ENCODE results near the gene IQSEC1.

IQSEC1 gene

DNA sequence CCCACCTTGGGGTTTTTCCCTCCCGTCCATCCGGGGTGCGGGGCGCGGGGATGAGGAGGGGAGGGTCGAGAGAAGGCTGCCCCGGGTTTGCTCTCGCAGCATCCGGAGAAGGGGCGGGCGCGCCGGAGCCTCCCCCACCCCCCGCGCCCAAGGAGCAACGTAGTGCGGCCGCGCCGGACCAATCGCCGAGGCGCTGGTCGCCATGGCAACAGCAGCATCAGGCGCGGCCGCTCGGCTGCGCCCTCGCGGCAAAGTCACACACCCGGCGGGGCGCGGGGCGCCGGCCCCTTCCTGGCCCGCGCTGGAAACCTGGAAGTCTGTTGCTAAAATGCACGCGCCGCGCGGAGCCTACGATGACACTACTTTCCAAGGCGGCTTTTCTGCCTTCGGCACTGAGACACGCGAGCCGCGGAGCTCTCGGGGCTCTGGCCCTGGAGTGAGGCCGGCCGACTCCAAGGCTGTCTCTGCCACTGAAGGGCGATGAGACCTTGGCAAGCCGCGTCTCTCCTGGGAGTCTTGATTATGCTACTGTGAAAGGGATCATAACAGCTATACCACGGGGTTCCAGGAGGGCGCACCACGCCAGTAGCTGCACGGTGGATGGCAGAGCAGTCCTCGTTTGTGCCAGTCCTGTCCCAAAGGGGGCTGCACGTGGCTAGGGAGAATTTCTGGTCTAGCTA lies at the start of gene IQSEC1:
Gene IQSEC1, minus strand, starts transcription at position 104 of the 680 bp plus-strand sequence. CDS start 415 bp downstream, outside the sequence.
- peak; percentile 38 for DNase-seq

DNA sequence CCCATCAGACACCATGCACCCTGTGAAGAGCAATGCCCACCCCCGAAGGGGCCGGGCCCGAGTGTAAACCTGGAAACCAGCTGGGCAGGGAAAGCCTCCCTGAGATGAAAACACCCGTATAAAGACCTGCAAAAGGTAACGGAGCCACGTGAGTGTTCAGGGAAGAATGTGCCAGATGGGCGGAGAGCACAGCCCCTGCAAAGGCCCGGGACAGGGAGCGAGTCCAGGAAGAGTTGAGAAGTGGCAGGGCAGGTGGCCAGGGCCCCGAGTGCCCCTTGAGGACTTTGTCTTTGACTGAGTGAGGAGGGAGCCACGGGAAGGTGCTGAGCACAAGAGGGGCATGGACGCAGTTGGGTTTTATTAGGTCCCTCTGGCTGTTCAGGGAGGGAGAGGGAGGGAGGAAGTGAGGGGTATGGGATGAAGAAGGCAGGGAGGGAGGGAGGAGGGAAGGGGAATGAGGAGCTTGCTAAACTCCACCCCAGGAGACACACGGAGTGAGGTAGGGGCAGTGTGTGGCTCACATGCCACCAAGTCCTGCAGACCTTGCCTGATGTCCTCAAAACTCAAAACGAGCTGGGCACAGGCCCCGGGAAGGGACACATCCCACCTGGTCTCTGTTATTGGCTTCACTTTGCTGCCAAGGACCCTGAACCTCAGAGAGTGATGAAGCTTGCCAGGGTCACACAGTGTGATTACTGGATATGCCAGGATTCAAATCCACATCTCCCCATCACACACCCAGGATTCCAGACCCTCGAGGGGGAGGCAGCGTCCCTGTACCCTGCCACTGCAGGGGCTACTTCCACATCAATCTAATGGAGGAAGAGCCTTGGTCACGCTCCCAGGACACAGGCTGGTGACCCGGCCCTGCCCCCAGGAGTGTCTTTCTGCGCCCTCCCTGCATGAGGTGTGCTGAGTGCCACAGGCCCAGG lies 49.1 kb upstream of the IQSEC1 start:
- DNase-seq = no peak

DNA sequence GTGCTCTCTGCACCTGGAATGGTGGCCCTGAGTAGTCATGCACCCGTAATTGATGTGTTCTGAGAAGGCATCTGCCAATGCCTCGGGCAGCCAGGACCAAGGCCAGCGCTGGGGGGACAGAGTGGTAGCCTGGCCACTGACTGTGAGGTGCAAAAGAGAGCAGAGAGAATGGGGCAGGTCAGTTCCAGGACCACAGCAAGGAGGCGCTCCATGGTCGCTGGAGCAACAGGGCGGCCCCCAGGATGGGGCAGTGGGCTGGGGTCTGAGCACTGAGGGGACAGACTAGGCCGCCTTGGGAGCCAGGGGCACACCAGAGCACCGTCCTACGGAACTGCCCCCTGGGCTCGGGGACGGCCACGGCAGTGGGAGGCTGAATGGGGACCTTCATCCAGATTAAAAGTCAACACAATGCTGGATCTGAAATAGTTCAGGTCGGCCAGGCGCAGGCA lies 48.3 kb upstream of the IQSEC1 start:
- DNase-seq = no peak

DNA sequence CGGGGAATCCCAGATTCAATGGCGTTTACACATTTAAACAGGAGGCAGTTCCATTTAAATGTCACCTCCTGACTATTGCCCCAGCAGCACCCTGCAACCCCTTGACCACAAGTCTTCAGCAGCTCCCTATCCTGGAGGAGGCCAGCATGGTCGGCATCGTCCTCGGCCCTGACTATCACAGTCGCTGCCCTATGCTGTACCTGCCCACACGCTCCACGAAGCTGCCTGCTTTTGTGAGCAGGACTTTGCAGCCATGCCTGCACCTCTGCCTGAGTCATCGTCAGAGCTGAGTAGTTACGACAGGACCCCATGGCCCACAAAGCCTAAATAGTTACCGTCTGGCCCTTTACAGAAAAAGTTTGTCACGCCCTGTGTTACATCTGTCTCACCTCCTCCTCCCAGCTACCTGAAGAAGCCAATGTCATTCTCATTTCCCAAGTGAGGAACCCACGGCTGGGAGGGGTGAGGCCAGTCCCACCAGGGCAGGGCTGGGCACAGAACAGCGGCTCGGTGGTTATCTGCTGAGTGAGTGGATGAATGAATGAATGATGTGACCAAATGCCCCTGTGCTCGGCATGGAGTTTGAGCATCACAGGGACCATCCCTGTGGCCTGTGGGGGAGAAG lies 47.8 kb upstream of the IQSEC1 start:
- no peak for DNase-seq

DNA sequence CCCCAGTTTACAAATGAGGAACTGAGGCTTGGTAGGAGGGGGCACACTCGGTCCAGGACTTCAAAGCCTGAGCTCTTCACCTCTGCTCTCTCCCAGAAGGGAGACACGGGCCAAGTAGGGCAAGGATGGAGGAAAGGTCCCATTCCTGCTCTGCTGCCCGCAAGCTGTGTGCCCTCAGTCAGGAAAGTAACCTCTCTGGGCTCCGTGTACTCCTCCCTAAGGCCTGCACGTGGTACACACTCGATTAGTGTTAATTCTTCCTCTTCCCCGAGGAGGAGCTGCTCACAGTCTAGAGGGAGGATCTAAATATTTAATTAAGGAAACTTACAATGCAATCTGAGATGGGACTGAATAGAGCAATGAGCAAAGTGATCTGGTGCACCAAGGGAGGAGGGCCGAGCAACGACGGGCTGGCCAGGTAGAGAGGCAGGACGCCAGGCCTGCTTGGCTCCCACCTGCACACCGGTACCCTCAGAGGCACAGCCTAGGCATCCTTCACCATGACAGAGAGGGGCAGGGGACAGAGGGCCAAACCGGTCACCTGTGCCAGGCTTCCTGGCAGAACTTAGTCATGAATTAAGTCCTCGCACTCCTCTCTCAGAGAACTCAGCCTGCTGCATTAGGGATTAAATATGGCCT lies 47.2 kb upstream of the IQSEC1 start:
- no peak for DNase-seq

DNA sequence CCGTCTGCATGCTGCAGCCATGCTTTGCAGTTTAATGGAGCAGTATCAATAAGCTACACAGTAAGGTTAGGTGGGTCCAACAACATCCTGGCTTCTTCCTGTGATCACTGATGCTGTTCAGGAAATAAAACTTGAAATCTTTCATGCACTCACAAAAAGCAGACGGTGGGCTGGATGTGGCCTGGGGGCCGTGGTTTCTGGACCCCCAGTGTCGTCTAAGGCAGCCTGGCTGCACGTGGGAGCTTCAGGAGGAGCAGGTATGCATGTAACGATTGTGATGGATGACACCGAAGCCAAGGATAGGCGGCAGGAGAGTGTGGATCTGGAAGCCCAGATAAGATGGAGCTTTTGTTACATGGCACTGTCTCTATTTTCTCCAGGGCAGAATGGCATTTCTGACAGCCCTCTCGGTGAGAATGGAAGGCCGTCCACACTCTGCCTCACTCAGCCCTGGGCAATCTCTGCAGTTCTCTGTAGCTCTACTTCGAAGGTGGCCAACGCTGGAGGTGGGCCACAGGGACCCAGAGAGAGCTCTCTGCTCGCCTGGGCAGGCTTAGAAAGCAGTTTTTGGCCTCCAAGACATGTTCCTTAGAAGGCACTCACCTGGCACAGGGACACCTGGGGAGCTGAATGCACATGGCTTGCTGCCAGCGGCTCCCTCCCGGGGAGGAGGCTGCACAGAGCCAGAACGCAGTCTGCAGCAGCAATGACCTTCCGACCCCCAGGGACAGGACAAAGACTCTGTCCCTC lies 46.4 kb upstream of the IQSEC1 start:
- peak; percentile 3 for DNase-seq

DNA sequence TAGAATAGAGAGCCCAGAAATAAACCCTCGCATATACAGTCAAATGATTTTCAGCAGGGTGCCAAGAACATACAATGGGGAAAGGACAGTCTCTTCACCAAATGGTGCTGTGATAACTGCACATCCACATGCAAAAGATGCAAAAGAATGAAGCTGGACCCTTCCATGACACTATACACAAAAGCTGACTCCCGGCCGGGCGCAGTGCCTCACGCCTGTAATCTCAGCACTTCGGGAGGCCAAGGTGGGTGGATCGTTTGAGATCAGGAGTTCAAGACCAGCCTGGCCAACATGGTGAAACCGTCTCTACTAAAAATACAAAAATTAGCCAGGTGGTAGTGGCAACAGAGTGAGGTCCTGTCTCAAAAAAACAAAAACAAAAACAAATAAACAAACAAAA lies 43.2 kb upstream of the IQSEC1 start:
- DNase-seq = no peak

DNA sequence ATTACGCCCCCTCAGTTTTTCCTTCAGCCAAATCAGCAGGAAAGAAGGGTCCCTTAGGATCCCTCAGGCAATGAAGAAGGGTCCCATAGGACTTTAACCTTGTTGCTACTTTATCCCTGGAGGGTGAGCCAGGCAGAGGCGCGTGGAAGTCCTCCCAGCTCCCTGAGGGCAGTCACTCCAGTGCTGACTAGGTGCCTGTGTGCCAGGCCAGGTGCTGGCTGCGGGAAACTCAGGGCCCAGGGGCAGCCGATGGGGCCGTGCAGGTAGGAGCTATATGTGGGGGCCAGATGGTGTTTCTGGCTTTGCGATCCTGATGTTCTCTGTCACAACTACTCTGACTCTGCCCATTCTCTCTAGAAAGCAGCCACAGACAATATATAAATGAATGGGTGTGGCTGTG lies 42.8 kb upstream of the IQSEC1 start:
- DNase-seq = no peak

DNA sequence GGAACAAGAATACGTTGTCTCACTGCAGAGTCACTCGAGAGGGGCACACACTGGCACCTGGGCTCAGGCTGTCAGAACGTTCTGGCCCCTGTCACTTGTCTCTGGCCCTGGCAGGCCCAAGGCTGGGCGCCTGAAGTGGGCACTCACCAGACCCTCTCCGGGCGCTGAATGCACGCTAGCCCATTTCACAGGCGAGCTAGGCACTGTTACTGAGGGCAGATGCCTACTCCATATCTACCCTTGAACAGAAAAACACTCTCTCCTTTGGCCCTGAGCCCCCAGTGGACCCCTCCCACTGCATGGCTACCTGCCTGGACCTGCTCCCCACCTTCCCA lies 42.3 kb upstream of the IQSEC1 start:
- no peak for DNase-seq

DNA sequence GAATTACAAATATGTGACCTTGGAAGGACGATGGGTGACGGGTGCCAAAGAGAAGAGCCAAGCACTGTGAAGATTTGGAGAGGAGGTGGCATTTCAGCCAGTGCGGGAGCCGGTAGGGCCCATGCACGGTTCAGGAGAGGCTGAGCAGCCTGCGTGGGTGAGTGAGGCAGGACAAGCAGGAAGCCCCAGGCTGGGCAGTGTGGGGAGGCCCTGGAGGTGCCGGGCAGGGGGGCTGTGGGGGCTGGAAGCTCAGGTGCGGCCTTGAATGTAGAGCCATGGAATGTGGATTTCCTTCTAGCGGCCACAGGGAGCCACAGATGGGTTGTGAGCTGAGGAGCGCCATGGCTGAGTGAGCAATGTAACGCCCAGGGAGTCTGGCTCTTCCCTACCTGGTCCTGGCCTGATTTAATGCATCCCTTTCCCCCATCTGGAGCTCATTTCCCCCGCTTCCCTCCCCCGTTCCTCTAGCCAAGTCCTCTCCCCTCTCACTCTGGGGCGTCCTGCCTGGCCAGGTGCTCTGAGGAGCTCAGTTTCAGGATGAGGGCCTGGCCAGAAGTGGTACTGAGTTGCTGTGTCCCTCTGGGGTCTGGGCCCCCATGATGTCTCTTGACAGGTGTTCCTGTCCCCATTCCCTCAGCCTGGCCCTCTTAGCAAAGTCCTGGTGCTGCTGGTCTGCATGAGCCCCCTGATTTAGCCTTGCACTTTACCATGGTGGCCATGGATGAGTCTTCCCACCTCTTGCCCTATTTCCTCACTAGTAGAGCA lies 41.8 kb upstream of the IQSEC1 start:
- peak; percentile 29 for DNase-seq

DNA sequence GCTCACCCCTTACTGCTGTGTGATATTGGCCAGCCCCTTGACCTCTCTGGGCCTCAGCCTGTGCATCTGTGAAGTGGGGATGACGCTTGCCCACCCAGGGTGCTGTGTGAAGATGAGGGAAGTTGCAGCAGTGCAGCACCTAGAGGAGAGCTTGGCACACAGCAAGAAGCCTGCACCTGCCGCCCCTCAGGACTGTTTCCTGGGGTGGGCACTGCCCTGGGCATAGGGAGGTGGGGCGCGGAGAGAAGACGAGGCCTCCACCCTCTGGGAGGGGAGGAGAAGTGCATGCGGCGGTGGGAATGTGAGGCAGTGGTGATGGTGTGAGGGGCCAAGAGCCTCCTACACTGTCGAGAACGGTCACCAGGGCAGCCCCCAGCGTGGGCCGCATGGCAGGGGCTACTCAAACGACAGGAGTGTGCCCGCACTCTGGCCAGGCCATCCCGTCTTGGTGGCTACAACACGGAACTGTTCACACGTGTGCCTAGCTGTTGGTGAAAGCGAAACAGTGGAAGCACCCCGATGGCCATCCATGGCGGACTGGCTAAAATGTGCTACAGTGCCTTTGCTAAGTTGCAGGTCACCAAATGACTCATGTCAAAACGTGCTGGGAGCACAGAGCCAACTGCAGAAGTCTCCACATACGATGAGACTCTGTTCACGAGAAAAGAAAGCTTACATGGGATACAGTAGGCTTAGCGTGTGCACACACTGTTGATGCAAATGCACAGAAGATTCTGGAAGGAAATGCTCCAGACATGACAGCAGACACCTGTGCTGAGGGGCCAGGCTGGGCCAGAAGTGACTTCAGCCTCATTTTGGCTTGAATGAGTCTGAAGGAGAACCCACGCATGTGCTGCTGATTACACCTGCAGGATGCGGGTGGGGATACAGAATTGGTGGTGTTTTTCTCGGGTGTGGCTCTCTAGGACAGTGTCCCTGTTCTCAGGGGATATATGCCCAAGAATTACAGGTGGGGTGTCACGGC lies 40.4 kb upstream of the IQSEC1 start:
- no peak for DNase-seq

DNA sequence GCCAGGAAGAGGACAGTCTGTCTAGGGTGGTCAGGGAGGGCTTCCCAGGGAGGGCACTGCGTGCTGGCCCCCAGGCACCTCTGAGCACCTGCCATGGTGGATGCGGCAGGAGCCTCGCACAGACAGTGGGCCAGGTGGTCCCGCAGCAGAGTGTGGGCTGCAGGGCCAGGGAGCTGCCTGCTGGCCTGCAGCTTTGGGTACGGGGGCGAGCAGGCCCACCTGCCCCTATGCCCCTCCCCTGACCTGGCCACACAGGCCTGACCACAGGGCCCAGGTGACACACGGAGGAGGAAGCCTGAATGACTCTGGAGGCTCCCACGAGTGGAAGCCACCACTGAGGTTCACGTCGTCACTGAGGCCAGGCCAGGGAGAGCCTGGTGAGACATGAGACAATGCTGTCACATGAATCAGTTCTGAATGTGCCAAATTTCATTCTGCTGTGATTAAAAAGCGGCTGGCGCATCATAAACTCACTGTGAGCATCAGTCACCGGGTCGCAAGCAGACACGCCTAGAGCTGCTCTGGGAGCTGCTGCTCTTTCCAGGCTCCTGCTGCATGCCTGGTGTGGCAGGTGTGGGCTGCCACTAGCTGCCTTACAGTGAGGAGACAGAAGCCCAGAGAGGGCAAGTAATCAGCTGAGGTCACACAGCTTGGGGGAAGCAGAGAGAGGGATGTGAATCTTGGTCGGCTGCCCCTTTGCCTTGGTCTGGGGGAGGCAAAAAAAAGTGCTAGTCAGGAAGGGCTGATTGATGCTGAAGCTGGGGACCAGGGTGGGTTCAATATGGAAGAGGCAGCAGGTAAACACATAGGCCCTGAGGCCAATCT lies 39.5 kb upstream of the IQSEC1 start:
- DNase-seq = peak; percentile 5

DNA sequence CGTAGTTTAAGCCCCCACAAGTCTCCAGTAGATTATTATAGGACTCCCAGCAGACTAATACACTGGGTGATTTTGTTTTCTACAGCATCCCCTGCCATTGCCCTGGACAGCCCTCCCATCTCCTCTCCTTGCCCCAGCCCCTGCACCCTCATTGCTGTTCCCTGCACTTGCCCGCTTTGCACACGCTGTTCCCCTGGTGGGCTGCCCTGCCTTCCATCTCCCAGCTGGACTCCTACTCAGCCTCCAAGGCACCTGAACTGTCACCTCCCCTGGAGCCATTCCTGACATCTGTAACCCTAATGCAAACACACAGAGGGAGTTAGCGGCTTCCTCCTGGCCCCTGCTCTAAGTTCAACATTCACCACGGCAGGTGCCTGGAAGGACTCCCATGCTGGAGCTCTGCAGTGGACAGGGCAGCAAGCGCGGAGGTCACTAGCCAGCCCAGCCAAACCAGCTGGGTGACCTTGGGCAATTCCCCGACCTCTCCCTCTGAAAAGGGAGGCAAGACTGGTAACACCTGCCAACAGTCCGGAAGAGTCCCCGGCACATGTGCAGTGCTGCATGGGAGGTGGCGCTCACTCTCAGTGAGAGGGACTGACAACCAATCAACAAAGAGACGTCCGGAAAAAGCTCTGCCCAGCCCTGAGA lies 38.8 kb upstream of the IQSEC1 start:
- DNase-seq = no peak

DNA sequence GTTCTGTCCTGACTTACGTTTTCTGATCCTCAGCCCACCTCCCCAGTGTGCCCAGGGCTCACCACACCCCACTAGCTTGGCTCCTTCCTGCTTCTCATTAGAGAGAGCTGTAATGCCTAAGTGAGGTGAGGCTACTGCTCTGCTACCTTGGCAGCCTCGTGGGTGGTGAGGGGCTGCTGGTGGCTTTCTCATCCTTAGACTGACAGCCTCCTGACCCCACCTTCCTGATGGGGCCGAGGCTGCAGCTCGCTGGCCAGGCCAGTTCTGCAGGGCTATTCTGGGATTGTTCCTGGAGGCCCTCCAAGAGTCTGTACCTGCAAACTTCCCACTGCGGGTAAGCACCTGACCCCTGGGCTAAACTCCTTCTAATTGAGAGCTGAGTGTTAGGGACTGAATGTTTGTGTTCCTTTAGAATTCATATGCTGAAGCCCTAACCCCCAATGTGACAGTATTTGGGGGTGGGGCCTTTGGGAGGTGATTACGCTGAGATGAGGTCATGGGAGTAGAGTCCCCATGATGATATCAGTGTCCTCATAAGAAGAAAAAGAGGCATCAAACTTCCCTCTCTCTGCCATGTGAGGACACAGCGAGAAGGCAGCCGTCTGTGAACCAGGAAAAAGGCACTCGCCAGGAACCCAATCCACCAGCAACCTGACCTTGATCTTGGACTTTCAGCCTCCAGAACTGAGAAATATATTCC lies 38.1 kb upstream of the IQSEC1 start:
- DNase-seq = no peak

DNA sequence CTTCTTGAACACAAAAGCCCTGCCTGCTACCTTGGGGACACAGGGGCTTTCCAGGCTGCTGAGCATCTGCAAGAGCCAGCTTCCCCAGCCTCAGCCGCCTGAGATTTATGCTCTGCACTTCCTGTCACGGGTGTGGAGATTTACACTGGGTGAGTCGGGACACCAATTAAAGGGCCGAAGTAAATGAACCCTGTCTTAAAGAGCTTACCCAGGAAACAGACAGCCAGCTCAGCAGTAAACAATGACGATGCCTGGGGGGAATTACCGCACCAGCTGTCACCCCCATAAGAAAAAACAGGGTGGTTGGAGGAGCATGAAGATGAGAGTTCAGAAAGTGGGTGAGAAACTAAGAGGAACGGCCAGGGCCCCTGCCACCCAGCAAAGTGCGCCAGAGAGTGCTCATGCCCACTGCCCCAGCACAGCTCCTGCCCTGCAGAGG lies 37.5 kb upstream of the IQSEC1 start:
- DNase-seq = peak; percentile 71

DNA sequence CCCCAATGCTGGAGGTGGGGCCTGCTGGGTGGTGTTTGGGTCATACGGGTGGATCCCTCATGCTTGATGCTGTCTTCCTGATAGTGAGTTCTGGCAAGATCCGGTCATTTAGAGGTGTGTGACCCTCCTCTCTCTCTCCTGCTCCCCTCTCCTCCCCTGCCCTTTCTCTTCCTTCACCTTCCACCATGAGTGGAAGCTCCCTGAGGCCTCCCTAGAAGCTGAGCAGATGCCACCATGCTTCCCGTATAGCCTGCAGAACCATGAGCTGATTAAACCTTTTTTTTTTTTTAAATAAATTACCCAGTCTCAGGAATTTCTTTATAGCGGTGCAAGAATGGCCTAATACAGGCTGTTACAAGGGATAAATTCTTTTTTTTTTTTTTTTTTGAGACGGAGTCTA lies 36.3 kb upstream of the IQSEC1 start:
- no peak for DNase-seq

DNA sequence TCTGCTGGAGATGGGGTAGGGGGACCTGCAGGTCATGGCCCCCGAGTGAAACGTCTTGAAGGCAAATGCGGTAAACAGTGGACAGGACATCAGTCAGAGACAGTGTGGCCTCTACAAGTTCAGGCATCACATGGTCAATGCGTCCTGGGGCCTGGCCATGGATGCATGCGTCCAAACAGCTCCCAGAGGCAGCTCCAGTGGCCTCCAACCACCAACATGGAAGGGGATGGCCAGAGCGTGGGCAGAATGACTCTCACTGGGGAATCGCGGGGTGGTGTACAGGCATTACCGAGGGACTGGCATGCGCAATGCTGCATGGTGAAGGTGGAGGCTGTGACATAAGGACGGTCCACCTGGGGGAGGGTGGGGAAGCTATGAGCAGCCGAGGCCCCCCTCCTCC lies 35.6 kb upstream of the IQSEC1 start:
- no peak for DNase-seq

DNA sequence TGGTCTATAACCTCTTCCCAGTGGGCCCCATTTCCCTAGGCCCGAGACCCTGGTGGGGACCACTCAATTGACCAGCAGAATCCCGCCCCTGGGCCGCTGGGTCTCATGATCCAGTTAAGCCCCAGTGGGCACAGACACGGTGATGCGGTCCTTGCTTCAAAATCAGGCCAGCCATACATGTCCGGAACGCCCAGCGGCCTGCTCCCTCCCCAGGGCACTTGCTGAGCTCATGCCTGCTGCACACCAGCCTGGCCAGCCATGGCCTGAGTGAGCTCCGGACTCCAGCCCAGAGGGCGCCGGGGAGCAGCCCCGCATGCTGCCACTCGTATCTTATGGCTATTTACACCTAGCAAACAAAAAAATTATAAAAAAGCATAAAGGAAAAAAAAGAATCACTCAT lies 34.4 kb upstream of the IQSEC1 start:
- no peak for DNase-seq
